ENCODE results near the gene OLFML2A. TPM values are rescaled to one million over a fixed set of nuclear protein-coding genes. Genes with fewer than 3 reads are reported as not detected.
A peak's percentile ranks its signal among the peaks of the same experiment; 100 is the strongest.

OLFML2A gene
- total and polyA plus RNA-seq, 12 donors = 5.9 to 51.2 (median 31.8) TPM

DNA sequence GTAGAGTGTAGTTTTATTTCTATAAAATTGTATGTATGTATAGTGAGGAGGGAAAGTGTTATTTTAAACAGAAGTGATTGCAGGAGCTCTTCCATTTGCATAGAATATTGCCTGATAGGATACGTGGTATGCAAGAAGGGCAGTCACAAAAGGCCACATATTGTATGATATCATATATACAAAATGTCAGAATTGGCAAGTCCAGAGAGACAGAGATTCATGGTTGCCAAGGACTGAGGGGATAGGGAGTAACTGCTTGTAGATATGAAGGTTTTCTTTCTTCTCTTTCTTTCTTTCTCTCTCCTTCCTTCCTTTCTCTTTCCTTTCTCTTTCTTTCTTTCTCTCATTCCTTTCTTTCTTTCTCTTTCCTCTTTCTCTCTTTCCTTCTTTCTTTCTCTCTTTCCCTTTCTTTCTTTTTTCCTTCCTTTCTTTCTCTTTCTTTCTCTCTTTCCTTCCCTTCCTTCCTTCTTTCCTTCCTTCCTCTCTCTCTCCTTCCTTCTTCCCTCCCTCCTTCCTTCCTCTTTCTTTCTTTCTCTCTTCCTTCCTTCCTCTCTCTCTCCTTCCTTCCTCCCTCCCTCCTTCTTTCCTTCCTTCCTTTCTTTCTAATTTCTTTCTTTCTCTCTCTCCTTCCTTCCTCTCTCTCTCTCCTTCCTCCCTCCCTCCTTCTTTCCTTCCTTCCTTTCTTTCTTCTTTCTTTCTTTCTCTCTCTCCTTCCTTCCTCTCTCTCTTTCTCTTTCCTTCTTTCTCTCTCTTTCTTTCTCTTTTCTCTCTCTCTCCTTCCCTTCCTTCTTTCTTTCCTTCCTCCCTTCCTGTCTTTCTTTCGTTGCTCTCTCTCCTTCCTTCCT lies 51.8 kb downstream of the OLFML2A start:
- Histone ChIP-seq H3K27ac (no peak overlapping the region), H3K36me3 (no peaks in the 10 kb centered on the region), H3K4me1 (peaks cover 15 to 32% (median 23%) of the 10 kb centered on the region in 9 donors), H3K9me3 (peaks cover 0 to 16% (median 0%) of the 10 kb centered on the region in 11 donors), H3K27me3 (no peaks in the 10 kb centered on the region), H3K4me3 (no peak overlapping the region)
- no peak for TF ChIP-seq CTCF (IDR thresholded peaks at IDR 0.05)
- DNase-seq (no peak), ATAC-seq (no peak)
- intact Hi-C loops (cut with DNase I) = no loop called here
- WGBS, 2 donors = 41 to 61% methylated on average over 2 of the region's 2 CpGs

DNA sequence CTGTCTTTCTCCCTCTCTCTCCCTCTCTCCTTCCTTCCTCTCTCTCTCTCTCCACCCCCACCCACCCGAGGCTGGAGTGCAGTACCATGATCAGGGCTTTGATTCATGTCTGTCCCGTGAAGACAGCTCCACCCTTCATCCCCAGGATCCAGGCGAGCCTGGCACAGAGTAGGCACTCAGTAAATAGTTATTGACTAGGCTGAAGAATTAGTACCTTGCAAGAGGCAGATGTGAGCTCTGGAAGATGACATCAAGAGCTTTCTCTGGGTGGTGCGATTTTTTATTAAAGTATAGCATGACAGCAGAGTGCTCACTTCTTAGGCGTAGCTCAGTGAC lies 52.4 kb downstream of the OLFML2A start:
- WGBS, 2 donors = 51 to 59% methylated on average over 5 of the region's 5 CpGs
- Histone ChIP-seq H3K4me3 (no peak overlapping the region), H3K9me3 (peaks cover 0 to 16% (median 0%) of the 10 kb centered on the region in 11 donors), H3K4me1 (peaks cover 15 to 37% (median 27%) of the 10 kb centered on the region in 9 donors), H3K36me3 (no peaks in the 10 kb centered on the region), H3K27ac (no peak overlapping the region), H3K27me3 (no peaks in the 10 kb centered on the region)
- intact Hi-C loops (cut with DNase I) = no loop called here
- TF ChIP-seq CTCF (IDR thresholded peaks at IDR 0.05) = no peak
- ATAC-seq (no peak), DNase-seq (no peak)

DNA sequence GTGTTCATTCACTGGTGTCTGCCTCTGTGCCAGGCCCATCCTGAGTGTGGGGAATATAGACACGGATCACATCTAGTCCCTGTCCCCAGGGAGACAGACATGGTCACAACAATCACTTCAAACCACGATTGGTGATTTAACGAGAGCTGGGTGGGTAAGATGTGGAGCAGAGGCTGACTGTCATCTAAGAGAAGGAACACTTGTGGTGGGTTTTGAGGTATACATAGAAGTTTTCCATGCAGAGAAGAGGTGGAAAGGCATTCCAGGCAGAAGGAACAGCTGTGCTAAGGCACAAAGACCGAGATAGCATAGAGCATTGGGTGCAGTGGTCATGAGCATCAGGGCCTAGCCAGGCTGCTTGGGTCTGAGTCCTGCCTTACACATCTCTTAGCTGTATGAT lies 53.7 kb downstream of the OLFML2A start:
- peaks cover 25 to 50% (median 40%) of the 10 kb centered on the region in 9 donors for H3K4me1 ChIP-seq
- no peaks in the 10 kb centered on the region for H3K27me3 ChIP-seq
- 69 to 70% methylated on average over 4 of the region's 4 CpGs for WGBS, 2 donors
- no peak overlapping the region for H3K4me3 ChIP-seq
- no peaks in the 10 kb centered on the region for H3K36me3 ChIP-seq
- intact Hi-C loops (cut with DNase I) = loop anchor here in 4 of 10 donors (5.0 kb wide), 2 partner anchors 33 to 38 kb away; no protein-coding TSS in a partner anchor
- no peak overlapping the region for H3K27ac ChIP-seq
- H3K9me3 ChIP-seq = peaks cover 0 to 9% (median 0%) of the 10 kb centered on the region in 11 donors
- DNase-seq (no peak), ATAC-seq (no peak)
- no peak for TF ChIP-seq CTCF (IDR thresholded peaks at IDR 0.05)

- no peak overlapping the region for H3K4me3 ChIP-seq
- H3K27ac ChIP-seq = peak overlapping the region; percentile 64 to 96 (median 85)
- TF ChIP-seq CTCF (IDR thresholded peaks at IDR 0.05) = no peak
- peaks cover 25 to 62% (median 50%) of the 10 kb centered on the region in 9 donors for H3K4me1 ChIP-seq
- no peaks in the 10 kb centered on the region for H3K27me3 ChIP-seq
- DNase-seq (peak; percentile 82 to 83), ATAC-seq (peak; percentile 80 to 91 (median 85))
- no peaks in the 10 kb centered on the region for H3K36me3 ChIP-seq
- no peaks in the 10 kb centered on the region for H3K9me3 ChIP-seq
- intact Hi-C loops (cut with DNase I) = loop anchor here in 5 of 10 donors (1.0 to 5.0 kb wide), 4 partner anchors 35 to 52 kb away; no protein-coding TSS in a partner anchor
- 38 to 42% methylated on average over 9 of the region's 9 CpGs for WGBS, 2 donors
These were observed 54.9 kb downstream of the OLFML2A start for GRCh38 chr9:124831642-124832364.
